IMR-90 (cell line): ENCODE results near the gene AMOTL1. TPM values are rescaled to one million over a fixed set of nuclear protein-coding genes. Genes with fewer than 3 reads are reported as not detected.
A peak's percentile ranks its signal among the peaks of the same experiment; 100 is the strongest.

Source experiments
- ATAC-seq: fragments of 200-7000 bp; cut with Tn5 transposase; 2 replicates; pipeline ENCODE4 v1.9.1; 2020; ENCODE audit warnings: low read depth, mild to moderate bottlenecking, moderate library complexity
- BruUV-seq: library from RNA; stranded (reverse); fragments of 400-500 nt; replicated peaks from 2 replicates; lab custom pipeline; 2021; lab: Mats Ljungman, UMichigan
- CTCF ChIA-PET: fragments of 300-600 bp; formaldehyde crosslinking; extraction: SDS; loops from one replicate; lab custom pipeline; 2021; ENCODE audit warnings: antibody characterized with exemption; lab: Yijun Ruan, JAX
- POLR2A ChIA-PET: fragments of 300-600 bp; sonication (Branson Sonifier 250); formaldehyde crosslinking; loops from one replicate; lab custom pipeline; 2022; ENCODE audit warnings: antibody characterized with exemption; ENCODE audit not compliant: unreplicated experiment; lab: Charles Lee
- DNase-seq: peaks from one replicate; pipeline ENCODE4 v3.0.0; 2013
- H2AFZ ChIP-seq: replicated peaks from 2 replicates; pipeline ENCODE3; 2013; ENCODE audit warnings: low read length, mild to moderate bottlenecking; ENCODE audit not compliant: poor library complexity
- H2AK5ac ChIP-seq: 2 replicates; pipeline ENCODE4 v1.6.1; 2013; ENCODE audit warnings: low read depth, low read length, inconsistent platforms
- H2AK9ac ChIP-seq: replicated peaks from 2 replicates; pipeline ENCODE3; 2013; ENCODE audit warnings: mild to moderate bottlenecking, low read depth, low read length, moderate library complexity; ENCODE audit not compliant: poor library complexity
- H2BK120ac ChIP-seq: 2 replicates; pipeline ENCODE4 v1.6.1; 2013; ENCODE audit warnings: low read depth, low read length, inconsistent platforms
- H2BK15ac ChIP-seq: 3 replicates; pipeline ENCODE4 v1.6.1; 2013; ENCODE audit warnings: low read depth, low read length, inconsistent platforms
- H2BK20ac ChIP-seq: 2 replicates; pipeline ENCODE4 v1.6.1; 2013; ENCODE audit warnings: low read depth, mild to moderate bottlenecking, inconsistent platforms, low read length, moderate library complexity
- H2BK5ac ChIP-seq: 2 replicates; pipeline ENCODE4 v1.6.1; 2013; ENCODE audit warnings: mild to moderate bottlenecking, low read depth, low read length, inconsistent platforms; ENCODE audit not compliant: poor library complexity, severe bottlenecking
- H3K14ac ChIP-seq: replicated peaks from 2 replicates; pipeline ENCODE4 v1.6.1; 2013; ENCODE audit warnings: low read depth, low read length, inconsistent platforms
- H3K18ac ChIP-seq: 2 replicates; pipeline ENCODE4 v1.6.1; 2013; ENCODE audit warnings: low read depth, low read length, control low read depth
- H3K23ac ChIP-seq: 2 replicates; pipeline ENCODE4 v1.6.1; 2013; ENCODE audit warnings: low read depth, low read length, inconsistent platforms
- H3K27ac ChIP-seq: 2 replicates; pipeline ENCODE4 v1.5.1; 2013; ENCODE audit warnings: mild to moderate bottlenecking, control low read depth, low read length; ENCODE audit not compliant: insufficient read depth
- H3K27me3 ChIP-seq: 2 replicates; pipeline ENCODE4 v1.6.1; 2013; ENCODE audit warnings: low read length; ENCODE audit not compliant: control insufficient read depth, insufficient read depth
- H3K36me3 ChIP-seq: 2 replicates; pipeline ENCODE4 v1.6.1; 2013; ENCODE audit warnings: low read length, mixed read lengths; ENCODE audit not compliant: control insufficient read depth, insufficient read depth
- H3K4ac ChIP-seq: 2 replicates; pipeline ENCODE4 v1.6.1; 2013; ENCODE audit warnings: low read depth, low read length, inconsistent platforms
- H3K4me1 ChIP-seq: 2 replicates; pipeline ENCODE4 v1.6.1; 2013; ENCODE audit warnings: low read length, mixed read lengths; ENCODE audit not compliant: control insufficient read depth, insufficient read depth
- H3K4me2 ChIP-seq: 2 replicates; pipeline ENCODE4 v1.6.1; 2013; ENCODE audit warnings: low read depth, mild to moderate bottlenecking, control low read depth, low read length, moderate library complexity
- H3K4me3 ChIP-seq: 2 replicates; pipeline ENCODE4 v1.5.1; 2013; ENCODE audit warnings: low read depth, mild to moderate bottlenecking, control low read depth, low read length, moderate library complexity; ENCODE audit not compliant: insufficient read depth
- H3K56ac ChIP-seq: 2 replicates; pipeline ENCODE4 v1.6.1; 2013; ENCODE audit warnings: low read length, inconsistent platforms; ENCODE audit not compliant: insufficient read depth; ENCODE audit errors: extremely low read depth
- H3K79me1 ChIP-seq, 2 experiments: 2 replicates each; pipeline ENCODE4 v1.6.1; 2013; ENCODE audit warnings: low read length in 2 of 2, inconsistent platforms in 1 of 2, low read depth in 1 of 2
- H3K9ac ChIP-seq: 2 replicates; pipeline ENCODE4 v1.6.1; 2013; ENCODE audit warnings: low read depth, low read length, control low read depth
- H3K9me1 ChIP-seq: 2 replicates; pipeline ENCODE4 v1.6.1; 2013; ENCODE audit warnings: low read length, inconsistent platforms; ENCODE audit not compliant: insufficient read depth
- H3K9me3 ChIP-seq: 2 replicates; pipeline ENCODE4 v1.6.1; 2013; ENCODE audit warnings: low read length; ENCODE audit not compliant: control insufficient read depth, insufficient read depth
- H4K20me1 ChIP-seq: 2 replicates; pipeline ENCODE4 v1.6.1; 2013; ENCODE audit warnings: low read length, inconsistent platforms; ENCODE audit not compliant: insufficient read depth
- H4K5ac ChIP-seq: 2 replicates; pipeline ENCODE4 v1.6.1; 2013; ENCODE audit warnings: mild to moderate bottlenecking, low read depth, low read length, control low read depth
- H4K8ac ChIP-seq, 2 experiments: 2 replicates each; pipeline ENCODE4 v1.6.1; 2013; ENCODE audit warnings: low read depth in 2 of 2, low read length in 2 of 2, control low read depth in 1 of 2, inconsistent platforms in 1 of 2
- H4K91ac ChIP-seq: 2 replicates; pipeline ENCODE4 v1.6.1; 2013; ENCODE audit warnings: low read depth, low read length, inconsistent platforms; ENCODE audit not compliant: insufficient read depth
- BHLHE40 ChIP-seq: fragments of 150-350 bp; IDR thresholded peaks from 2 replicates; pipeline ENCODE4 v1.6.1; 2016; ENCODE audit warnings: mild to moderate bottlenecking, low read depth, low read length
- CEBPB ChIP-seq: IDR thresholded peaks from 2 replicates; pipeline ENCODE4 v1.6.1; 2012; ENCODE audit warnings: low read depth, low read length, improper control_type of control experiment
- CHD1 ChIP-seq: IDR thresholded peaks from 2 replicates; pipeline ENCODE4 v1.6.1; 2012; ENCODE audit warnings: low read depth, low read length, improper control_type of control experiment
- ELK1 ChIP-seq: fragments of 150-350 bp; IDR thresholded peaks from 2 replicates; pipeline ENCODE4 v1.6.1; 2016; ENCODE audit warnings: low read depth, mild to moderate bottlenecking, low read length, moderate library complexity, borderline replicate concordance
- FOS ChIP-seq: fragments of 150-350 bp; IDR thresholded peaks from 2 replicates; pipeline ENCODE4 v1.6.1; 2016; ENCODE audit warnings: low read depth, low read length
- MAFK ChIP-seq: IDR thresholded peaks from 2 replicates; pipeline ENCODE4 v1.6.1; 2012; ENCODE audit warnings: low read depth, low read length, improper control_type of control experiment
- MAZ ChIP-seq: IDR thresholded peaks from 2 replicates; pipeline ENCODE4 v1.6.1; 2012; ENCODE audit warnings: low read depth, mild to moderate bottlenecking, low read length, improper control_type of control experiment, moderate library complexity, borderline replicate concordance
- MXI1 ChIP-seq: IDR thresholded peaks from 2 replicates; pipeline ENCODE4 v1.6.1; 2012; ENCODE audit warnings: low read depth, mild to moderate bottlenecking, low read length, moderate library complexity, borderline replicate concordance
- NFE2L2 ChIP-seq: fragments of 150-350 bp; IDR thresholded peaks from 2 replicates; pipeline ENCODE4 v1.6.1; 2016; ENCODE audit warnings: low read depth, mild to moderate bottlenecking, low read length
- POLR2A ChIP-seq: IDR thresholded peaks from 2 replicates; pipeline ENCODE4 v1.6.1; 2012; ENCODE audit warnings: mild to moderate bottlenecking, low read depth, low read length
- RAD21 ChIP-seq: IDR thresholded peaks from 2 replicates; pipeline ENCODE4 v1.6.1; 2012; ENCODE audit warnings: low read length, improper control_type of control experiment
- RCOR1 ChIP-seq: IDR thresholded peaks from 2 replicates; pipeline ENCODE4 v1.6.1; 2012; ENCODE audit warnings: mild to moderate bottlenecking, low read length, improper control_type of control experiment; ENCODE audit not compliant: insufficient replicate concordance
- RFX5 ChIP-seq: IDR thresholded peaks from 2 replicates; pipeline ENCODE4 v1.8.0; 2012; ENCODE audit warnings: low read depth, mild to moderate bottlenecking, low read length, moderate library complexity
- SMC3 ChIP-seq: fragments of 150-350 bp; IDR thresholded peaks from 2 replicates; pipeline ENCODE4 v1.6.1; 2016; ENCODE audit warnings: low read depth, mild to moderate bottlenecking, antibody characterized with exemption, low read length, moderate library complexity
- WGBS, 2 experiments: methylation state at CpG; one replicate each; pipeline versions ENCODE4 v1.1.5 to v1.1.7; 2013; ENCODE audit warnings: missing lambda C conversion rate in 2 of 2; ENCODE audit not compliant: insufficient read length in 1 of 2; ENCODE audit errors: extremely low coverage in 2 of 2; 5-methylcytosine and 5-hydroxymethylcytosine counted together
- dilution Hi-C: fragments of 300-500 bp; cut with HindIII; formaldehyde crosslinking; loops from one replicate; pipeline ENCODE4 v1.14.3; 2018; ENCODE audit warnings: low sequenced_read_pairs; ENCODE audit not compliant: unreplicated experiment
- in situ Hi-C: fragments of 300-500 bp; cut with MboI; formaldehyde crosslinking; loops from 3 replicates; pipeline ENCODE4 v1.14.3; 2019; ENCODE audit warnings: low sequenced_read_pairs, inconsistent platforms, mixed read lengths
- intact Hi-C: fragments of 100-400 bp; cut with micrococcal nuclease; formaldehyde crosslinking; loops from 2 replicates; pipeline ENCODE4 v1.10.0; 2022
- polyA plus RNA-seq, 3 experiments: library from polyadenylated mRNA; depleted of rRNA; stranded (reverse); fragments of >200 nt; gene quantifications; 2 replicates each; pipeline ENCODE4 v1.2.3, GENCODE V29; 2012; ENCODE audit warnings: low replicate concordance in 1 of 3
- total RNA-seq: library from RNA; depleted of rRNA; stranded (reverse); fragments of >200 nt; gene quantifications from 2 replicates; pipeline ENCODE4 v1.2.3, GENCODE V29; 2012
- TF ChIP-seq, protein P1 (sequence below): conservative IDR thresholded peaks from 2 replicates; pipeline ENCODE4 v1.5.1; 2012; ENCODE audit warnings: mild to moderate bottlenecking, low read depth, low read length, improper control_type of control experiment
- TF ChIP-seq, protein P2 (sequence below): fragments of 150-350 bp; IDR thresholded peaks from 2 replicates; pipeline ENCODE4 v1.6.1; 2017; ENCODE audit warnings: mild to moderate bottlenecking, antibody characterized with exemption, low read length, low read depth

AMOTL1 gene
- total and polyA plus RNA-seq, 2 of the 4 experiments (the other 2 are of a cell fraction) = 18.6 to 49.5 TPM

DNA sequence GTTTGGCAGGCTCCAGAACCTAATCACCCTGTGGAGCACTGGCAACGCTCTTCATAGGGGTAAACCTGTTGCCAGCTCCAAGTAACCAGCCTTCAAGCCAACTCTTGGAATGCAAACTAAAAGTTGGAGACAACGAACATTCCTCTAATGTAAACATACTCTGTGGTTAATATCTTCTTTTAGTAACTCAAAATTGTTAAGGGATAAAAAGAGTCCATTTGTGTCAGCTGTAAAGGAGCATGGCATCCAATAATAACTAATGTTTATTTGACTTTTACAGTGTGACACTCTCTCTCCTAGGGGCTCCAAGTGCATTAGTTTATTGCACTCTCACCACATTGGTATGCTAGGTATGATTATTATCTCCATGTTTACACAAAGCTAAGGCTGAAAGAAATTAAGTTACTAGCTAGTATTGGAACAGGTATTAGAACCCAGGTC, 31.0 kb upstream of the AMOTL1 start:
- no peak overlapping the region for H3K14ac ChIP-seq
- no peak overlapping the region for H2AK5ac ChIP-seq
- H3K27me3 ChIP-seq = no peaks in the 10 kb centered on the region
- no peak overlapping the region for H3K18ac ChIP-seq
- no peak overlapping the region for H3K23ac ChIP-seq
- H2BK120ac ChIP-seq = no peak overlapping the region; the same call in 1 of the 2 replicates
- no peak overlapping the region for H3K56ac ChIP-seq
- H3K4me2 ChIP-seq = peak overlapping the region; percentile 34
- H3K9me1 ChIP-seq = peaks cover 14% of the 10 kb centered on the region
- ATAC-seq (peak; percentile 38), DNase-seq (peak; percentile 54)
- H4K91ac ChIP-seq = no peak overlapping the region
- intact Hi-C loops (no loop called here), in situ Hi-C loops (no loop called here), dilution Hi-C loops (no loop called here)
- no peaks in the 10 kb centered on the region for H3K9me3 ChIP-seq
- no TSS peak for BruUV-seq
- H3K79me1 ChIP-seq = no peaks in the 10 kb centered on the region
- no peak overlapping the region for H3K4me3 ChIP-seq
- POLR2A ChIA-PET = no interaction called here
- H3K4ac ChIP-seq = no peak overlapping the region
- no peak overlapping the region for H2AFZ ChIP-seq
- H2BK20ac ChIP-seq = peak overlapping the region; percentile 47
- no peak overlapping the region for H3K9ac ChIP-seq
- H4K8ac ChIP-seq = no peak overlapping the region; a peak in 1 of 4 replicates
- no peak overlapping the region for H2BK5ac ChIP-seq
- no peak overlapping the region for H2AK9ac ChIP-seq
- H4K5ac ChIP-seq = no peak overlapping the region
- H4K20me1 ChIP-seq = no peaks in the 10 kb centered on the region
- peak overlapping the region; percentile 25; the same call in 1 of the 3 replicates for H2BK15ac ChIP-seq
- peaks cover 12% of the 10 kb centered on the region for H3K4me1 ChIP-seq
- H3K27ac ChIP-seq = 0 out of 2 replicates have a peak overlapping the region, but pooled peaks have one; percentile 11
- no CpG with 5 or more reads among the region's 2 CpGs for WGBS, 2 experiments
- CTCF ChIA-PET = no interaction called here
- no peaks in the 10 kb centered on the region for H3K36me3 ChIP-seq
- TF ChIP-seq, protein P1, sequence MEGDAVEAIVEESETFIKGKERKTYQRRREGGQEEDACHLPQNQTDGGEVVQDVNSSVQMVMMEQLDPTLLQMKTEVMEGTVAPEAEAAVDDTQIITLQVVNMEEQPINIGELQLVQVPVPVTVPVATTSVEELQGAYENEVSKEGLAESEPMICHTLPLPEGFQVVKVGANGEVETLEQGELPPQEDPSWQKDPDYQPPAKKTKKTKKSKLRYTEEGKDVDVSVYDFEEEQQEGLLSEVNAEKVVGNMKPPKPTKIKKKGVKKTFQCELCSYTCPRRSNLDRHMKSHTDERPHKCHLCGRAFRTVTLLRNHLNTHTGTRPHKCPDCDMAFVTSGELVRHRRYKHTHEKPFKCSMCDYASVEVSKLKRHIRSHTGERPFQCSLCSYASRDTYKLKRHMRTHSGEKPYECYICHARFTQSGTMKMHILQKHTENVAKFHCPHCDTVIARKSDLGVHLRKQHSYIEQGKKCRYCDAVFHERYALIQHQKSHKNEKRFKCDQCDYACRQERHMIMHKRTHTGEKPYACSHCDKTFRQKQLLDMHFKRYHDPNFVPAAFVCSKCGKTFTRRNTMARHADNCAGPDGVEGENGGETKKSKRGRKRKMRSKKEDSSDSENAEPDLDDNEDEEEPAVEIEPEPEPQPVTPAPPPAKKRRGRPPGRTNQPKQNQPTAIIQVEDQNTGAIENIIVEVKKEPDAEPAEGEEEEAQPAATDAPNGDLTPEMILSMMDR = no peak
- TF ChIP-seq FOS (no peak), MAFK (no peak), RFX5 (no peak), MAZ (no peak), SMC3 (no peak), POLR2A (no peak), RAD21 (no peak), MXI1 (no peak), RCOR1 (no peak), CHD1 (no peak), BHLHE40 (no peak), ELK1 (no peak), CEBPB (no peak), NFE2L2 (no peak)
- TF ChIP-seq, protein P2, sequence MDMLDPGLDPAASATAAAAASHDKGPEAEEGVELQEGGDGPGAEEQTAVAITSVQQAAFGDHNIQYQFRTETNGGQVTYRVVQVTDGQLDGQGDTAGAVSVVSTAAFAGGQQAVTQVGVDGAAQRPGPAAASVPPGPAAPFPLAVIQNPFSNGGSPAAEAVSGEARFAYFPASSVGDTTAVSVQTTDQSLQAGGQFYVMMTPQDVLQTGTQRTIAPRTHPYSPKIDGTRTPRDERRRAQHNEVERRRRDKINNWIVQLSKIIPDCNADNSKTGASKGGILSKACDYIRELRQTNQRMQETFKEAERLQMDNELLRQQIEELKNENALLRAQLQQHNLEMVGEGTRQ = no peak
